Transverse colon (tissue), 1 donor: Measurements from ENCODE around the gene PID1.

Experiments
- EP300 ChIP-seq: sonication (generic); formaldehyde crosslinking; IDR thresholded peaks from one replicate; pipeline ENCODE4 v1.6.1; 2017; ENCODE audit warnings: antibody characterized with exemption, low read depth
- POLR2A ChIP-seq: fragments of 450-650 bp; IDR thresholded peaks from one replicate; pipeline ENCODE4 v1.6.1; 2016; ENCODE audit warnings: antibody characterized with exemption, mild to moderate bottlenecking, moderate library complexity

- TF ChIP-seq POLR2A (no peak), EP300 (no peak)
Observed at GRCh38 chr2:229193281-229193680, 77.8 kb downstream of the PID1 start.
